ENCODE data around the gene CCDC85C.

DNA sequence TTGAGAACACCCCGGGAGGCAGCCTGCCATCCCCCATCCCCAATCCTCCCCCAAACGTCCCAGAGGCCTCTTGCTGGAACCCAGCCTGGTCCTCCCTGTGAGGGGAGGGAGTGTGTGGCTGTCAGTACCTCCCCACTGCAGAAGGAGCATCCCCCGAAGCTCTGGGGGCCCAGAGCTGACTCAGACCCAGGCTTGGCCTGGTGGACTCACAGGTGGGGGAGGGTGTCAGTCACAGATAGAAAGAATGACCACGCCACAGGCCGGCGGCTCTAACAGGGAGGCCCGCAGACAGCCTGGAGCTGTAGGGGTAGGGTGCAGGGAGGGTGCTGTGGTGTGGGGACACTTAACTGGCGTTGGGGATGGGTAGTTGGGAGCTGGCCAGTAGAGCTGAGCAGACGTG is 46.2 kb upstream of the CCDC85C start:
- no peak for TF ChIP-seq POLR2A (IDR thresholded peaks at IDR 0.05; ENCODE audit: low read depth, low read length)
- no peak for TF ChIP-seq CTCF (IDR thresholded peaks at IDR 0.05 in 2 of 3, conservative IDR thresholded peaks at IDR 0.05 in 1 of 3; ENCODE audit: control insufficient read depth in 2 of 3, extremely low read depth in 1 of 3, insufficient read depth in 1 of 3, low read depth in 3 of 3, low read length in 3 of 3)
- no peak for TF ChIP-seq DPF2 (IDR thresholded peaks at IDR 0.05)
- no peak for TF ChIP-seq TBL1XR1 (IDR thresholded peaks at IDR 0.05; ENCODE audit: low read depth, low read length)
- no peak for TF ChIP-seq MAX (IDR thresholded peaks at IDR 0.05; ENCODE audit: low read depth, low read length)

All from GM12878 (cell line).